ENCODE data around the gene DBP. TPM values are rescaled to one million over a fixed set of nuclear protein-coding genes. Genes with fewer than 3 reads are reported as not detected.

DBP gene
- total and polyA plus RNA-seq, 2 of the 13 experiments (the other 11 are each of a cell fraction or from before 2014, with no cell fraction given), result 1.7 to 5.8 TPM

GRCh38 chr19:48618916-48619691 is 18.1 kb downstream of the DBP start, which contains the start of the genes RPL18 and SPHK2 (continued):
- TF ChIP-seq ZNF552 (CRISPR knock-in tag; IDR thresholded peaks at IDR 0.05; ENCODE audit: borderline replicate concordance) (0 out of 2 replicates have a peak, but pooled peaks have one; percentile 76), ZIK1 (CRISPR knock-in tag; IDR thresholded peaks at IDR 0.05; ENCODE audit: borderline replicate concordance, low read depth) (0 out of 2 replicates have a peak, but pooled peaks have one; percentile 33), SRY (CRISPR knock-in tag; IDR thresholded peaks at IDR 0.05) (peak; percentile 84), ZNF687 (CRISPR knock-in tag; IDR thresholded peaks at IDR 0.05) (peak; percentile 93), ZSCAN9 (CRISPR knock-in tag; IDR thresholded peaks at IDR 0.05; ENCODE audit: borderline replicate concordance) (peak; percentile 39; the same call in 1 of the 2 replicates), RORA (CRISPR knock-in tag; IDR thresholded peaks at IDR 0.05) (0 out of 2 replicates have a peak, but pooled peaks have one; percentile 20), ZNF800 (CRISPR knock-in tag; IDR thresholded peaks at IDR 0.05) (no peak), USF2 (IDR thresholded peaks at IDR 0.05; ENCODE audit: low read depth, low read length) (no peak), USF2 (CRISPR knock-in tag; IDR thresholded peaks at IDR 0.05; ENCODE audit: borderline replicate concordance) (peak; percentile 69; the same call in 1 of the 2 replicates), ZNF747 (CRISPR knock-in tag; IDR thresholded peaks at IDR 0.05; ENCODE audit: borderline replicate concordance) (peak; percentile 98), ZSCAN30 (CRISPR knock-in tag; IDR thresholded peaks at IDR 0.05) (no peak), IKZF5 (CRISPR knock-in tag; IDR thresholded peaks at IDR 0.05) (peak; percentile 99), ZNF564 (CRISPR knock-in tag; IDR thresholded peaks at IDR 0.05) (peak; percentile 87), SP5 (CRISPR knock-in tag; IDR thresholded peaks at IDR 0.05; ENCODE audit: borderline replicate concordance, low read depth) (peak; percentile 81), DNMT1 (CRISPR knock-in tag; IDR thresholded peaks at IDR 0.05) (0 out of 2 replicates have a peak, but pooled peaks have one; percentile 65), GMEB2 (CRISPR knock-in tag; IDR thresholded peaks at IDR 0.05; ENCODE audit: low read depth) (peak; percentile 100), ZBTB8A (CRISPR knock-in tag; IDR thresholded peaks at IDR 0.05; ENCODE audit: borderline replicate concordance, low read depth) (no peak)

Measured in HepG2 (cell line).